GM18907 (cell line): ENCODE measurements around the gene ANKS1B.
A peak's percentile ranks its signal among the peaks of the same experiment; 100 is the strongest.

Experiments
- ATAC-seq: cut with Tn5 transposase; IDR thresholded peaks from one replicate; pipeline ENCODE4 v1.9.1; 2021; ENCODE audit warnings: mild to moderate bottlenecking, moderate library complexity; ENCODE audit not compliant: unreplicated experiment

Gene ANKS1B

DNA sequence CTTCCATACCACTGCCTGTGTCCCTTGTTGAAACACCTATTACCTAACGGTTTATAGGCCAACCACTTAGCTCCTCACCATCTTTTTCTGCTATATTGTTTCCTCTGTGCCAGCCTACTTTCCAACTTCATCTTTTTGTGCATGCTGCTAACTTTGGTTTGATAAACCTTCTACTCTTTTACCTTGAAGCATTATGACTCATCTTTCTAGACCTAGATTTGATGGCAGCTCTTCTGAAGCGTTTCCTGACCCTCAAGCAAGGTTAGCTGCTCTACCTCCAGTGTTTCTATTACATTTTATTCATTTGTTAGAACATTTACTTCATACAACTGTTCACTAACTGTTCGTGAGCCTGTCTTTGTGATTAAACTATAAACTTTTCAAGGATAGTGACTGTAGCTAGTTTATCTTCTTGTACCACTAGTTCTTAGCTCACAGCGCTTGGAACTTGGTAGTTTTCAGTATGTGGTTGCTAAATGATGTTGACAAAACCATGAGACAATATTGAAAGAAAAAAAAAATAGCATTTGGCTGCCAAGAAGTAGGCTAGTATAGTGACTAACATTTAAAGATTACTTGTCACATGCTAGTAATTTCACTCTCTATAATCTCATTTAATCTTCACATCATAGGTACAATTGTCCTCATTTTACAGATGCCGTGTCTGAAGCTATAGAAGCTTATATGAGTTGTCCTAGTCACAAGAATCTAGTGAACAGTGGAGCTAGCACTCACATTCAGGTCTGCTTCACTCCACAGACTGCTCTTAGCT, 1260.2 kb downstream of the ANKS1B start:
- no peak for ATAC-seq

DNA sequence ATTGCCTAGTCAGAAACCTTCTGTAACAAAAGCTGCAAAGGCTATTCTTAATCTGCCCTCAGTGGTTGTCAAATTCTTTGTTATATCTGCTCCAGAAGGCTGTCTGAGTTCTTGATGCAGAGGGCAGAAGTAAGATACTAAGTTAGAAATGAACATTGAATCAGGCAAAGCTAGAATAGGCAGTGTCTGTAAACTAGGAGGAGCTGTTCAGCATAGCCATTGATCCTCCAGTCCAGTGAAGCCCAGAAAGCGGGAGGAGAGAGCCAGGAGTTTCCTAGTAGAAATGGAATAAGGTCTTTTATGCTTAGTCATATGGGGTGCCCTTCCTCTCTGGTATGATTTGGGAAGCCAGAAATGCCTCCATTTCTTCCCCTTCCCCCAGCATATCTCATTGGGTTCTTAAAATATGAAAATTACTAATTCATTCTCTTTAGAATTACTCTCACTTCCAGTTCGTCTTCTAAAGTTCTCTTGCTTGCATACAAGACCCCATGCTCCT, 1263.5 kb downstream of the ANKS1B start:
- no peak for ATAC-seq

DNA sequence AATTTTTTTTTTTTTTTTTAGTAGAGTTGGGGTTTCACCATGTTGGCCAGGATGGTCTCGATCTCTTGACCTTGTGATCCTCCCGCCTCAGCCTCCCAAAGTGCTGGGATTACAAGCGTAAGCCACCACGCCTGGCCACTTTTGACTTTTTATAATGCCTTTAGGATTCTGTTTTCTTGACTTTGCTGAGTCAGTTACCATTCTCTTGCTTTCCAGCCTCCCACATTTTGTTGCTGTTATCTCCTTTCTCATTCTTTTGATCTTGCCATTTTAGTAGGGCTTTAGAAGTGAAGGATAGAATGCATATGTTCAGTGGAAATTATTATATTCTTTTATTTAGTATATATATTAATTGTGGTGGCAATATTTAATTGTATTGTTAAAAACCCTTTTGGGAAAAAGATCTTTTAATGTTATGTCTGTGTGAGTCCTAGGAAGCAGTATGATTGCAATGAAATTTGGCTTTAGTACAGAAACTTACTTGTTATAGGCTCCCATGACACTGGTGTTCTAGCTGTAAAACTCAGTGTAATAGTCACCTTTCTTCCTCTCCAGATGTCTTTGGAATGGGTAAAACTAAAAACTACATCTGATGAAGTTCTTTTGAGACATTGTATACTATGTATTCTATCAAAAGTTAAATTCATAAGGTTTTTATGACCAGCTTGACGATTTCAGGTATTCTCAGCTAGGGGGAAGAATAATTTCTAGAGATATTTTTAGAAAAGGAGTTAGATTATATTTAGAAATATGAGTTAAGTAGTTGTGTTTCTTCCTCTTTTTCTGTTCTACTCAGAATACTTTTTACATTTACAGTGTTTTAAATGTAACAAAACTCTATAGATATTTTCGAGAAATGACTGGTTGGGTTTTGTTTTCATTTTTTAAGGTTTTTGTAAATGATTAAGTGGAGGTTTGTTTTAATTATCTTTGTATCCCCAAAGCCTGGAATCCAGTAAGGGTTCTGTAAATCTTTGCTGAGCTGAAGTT, 1264.9 kb downstream of the ANKS1B start:
- peak; percentile 38 for ATAC-seq

DNA sequence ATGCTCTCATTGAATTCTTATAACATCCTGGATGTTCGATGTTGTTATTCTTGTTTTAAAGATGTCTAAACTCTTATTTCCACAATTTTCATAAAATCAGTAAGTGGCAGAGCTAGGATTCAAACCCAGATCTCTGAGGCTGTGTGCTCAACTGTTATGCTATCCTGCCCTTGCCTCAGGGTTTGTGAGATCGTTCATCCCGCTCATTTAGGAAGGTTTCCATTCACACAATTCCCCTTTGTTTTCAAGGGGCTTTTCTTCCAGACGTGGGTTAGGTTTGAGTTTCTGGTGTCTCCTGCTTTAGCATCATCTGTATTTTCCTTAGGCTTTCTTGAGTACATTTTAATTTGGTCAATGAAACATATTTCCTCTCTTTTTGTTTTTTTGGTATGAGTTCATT, 1270.3 kb downstream of the ANKS1B start:
- no peak for ATAC-seq

DNA sequence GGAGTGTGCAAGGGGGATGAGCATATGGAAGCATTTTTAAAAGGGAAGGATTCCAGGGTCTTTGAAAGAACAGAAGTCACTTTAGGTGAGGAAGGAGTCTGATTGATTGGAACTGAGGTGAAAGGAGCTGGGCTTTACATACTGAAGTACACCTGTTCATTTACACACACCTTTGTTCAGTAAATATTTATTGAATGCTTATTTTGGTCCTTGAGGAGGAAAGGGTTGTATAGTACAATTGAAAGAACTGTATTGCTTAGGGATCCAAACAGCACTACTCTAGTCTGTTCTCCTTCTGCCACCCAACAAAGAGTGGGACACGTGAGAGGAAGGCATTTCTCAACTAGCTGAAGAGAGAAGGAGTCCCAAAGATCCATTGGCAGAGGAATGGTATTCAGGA, 1275.7 kb downstream of the ANKS1B start:
- ATAC-seq: no peak

DNA sequence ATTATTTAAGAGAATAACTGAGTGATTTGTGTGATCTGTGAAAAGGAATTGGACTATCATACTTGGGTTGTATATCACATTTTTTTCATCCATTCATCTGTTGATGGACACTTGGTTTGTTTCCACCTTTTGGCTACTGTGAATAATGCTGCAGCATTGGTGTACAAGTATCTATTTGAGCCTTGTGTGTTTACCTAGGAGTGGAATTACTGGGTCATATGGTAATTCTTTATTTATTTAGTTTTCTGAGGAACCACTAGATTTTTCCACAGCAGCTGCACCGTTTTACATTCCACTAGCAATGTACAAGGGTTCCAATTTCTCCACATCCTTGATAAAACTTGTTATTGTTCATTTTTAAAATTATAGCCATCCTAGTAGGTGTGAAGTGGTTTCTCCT, 1283.6 kb downstream of the ANKS1B start:
- no peak for ATAC-seq

DNA sequence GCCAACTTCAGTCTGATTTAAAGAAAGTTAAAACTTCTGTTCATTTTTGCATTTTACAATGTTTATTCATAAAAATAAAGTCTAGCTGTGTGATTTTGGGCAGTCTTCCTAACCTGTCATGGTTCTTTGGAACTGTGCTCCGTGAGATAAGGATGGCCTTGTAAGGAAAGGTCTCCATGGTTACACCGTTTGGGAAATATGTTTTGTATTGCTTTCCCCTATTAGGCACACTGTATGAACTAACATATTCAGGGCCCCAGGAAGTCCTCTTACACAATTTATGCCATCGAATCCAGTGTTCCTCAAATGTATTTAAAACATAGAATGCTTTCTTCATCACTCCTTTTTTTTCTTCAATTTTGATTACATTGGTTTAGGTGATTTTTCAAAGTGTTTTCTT, 1285.2 kb downstream of the ANKS1B start:
- no peak for ATAC-seq

DNA sequence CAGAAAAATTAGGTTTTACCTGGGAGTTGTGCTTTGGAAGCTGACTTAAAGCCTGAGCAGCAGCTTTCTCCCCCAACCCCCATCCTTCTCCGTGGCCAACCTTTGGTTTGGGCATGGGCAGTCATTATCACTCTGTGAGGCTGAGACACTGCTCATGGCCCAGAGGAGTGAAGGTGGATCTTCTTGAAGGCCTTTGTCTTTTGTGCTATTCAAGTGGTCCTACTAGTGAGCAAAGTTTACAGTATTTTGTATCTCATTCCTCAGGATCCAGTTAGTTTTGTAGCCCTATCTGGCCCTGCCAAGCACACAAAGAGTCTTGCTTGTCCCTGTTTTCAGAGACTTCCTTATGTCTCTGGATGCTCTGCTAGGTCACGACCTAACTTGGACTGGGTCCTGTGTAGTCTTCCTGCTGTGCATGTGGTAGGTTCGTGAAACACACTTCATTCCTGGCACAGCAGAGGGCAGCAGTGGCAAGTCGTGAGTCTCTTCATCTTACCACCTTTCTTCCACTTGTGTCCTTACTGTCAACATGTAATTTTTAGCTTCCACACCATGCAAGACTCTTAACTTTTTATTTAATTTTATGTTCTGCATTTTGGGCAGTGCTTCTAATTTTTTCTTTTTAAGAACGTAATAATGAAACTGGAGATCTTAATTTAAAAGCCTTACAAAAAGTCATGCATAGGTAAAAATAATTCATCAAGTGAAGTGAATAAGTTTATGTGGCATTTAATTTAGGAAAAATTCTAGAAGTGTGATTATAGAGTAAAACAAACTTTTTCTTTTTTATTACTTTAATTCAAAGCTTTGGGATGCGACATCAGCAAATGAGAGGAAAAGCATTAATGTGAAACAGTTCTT, 1285.9 kb downstream of the ANKS1B start:
- ATAC-seq: peak; percentile 95

DNA sequence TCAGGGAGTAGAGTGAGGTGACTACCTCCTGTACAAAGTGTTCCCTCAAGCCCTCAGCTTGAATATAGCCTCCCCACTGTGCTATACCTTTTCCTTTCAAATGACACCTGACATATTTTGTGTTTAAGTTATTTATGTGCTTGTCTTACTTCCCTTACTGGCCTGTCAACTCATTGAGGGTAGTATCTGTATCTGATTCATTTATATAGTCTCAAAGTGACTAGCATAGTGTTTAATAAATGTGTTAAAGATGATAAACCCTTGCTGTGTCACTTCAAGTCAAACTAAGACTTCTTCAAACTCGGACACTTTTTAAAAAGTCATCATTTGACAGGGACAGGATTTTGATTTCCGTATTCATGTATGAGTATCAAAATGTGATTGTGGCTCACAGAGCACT, 1287.5 kb downstream of the ANKS1B start:
- no peak for ATAC-seq

DNA sequence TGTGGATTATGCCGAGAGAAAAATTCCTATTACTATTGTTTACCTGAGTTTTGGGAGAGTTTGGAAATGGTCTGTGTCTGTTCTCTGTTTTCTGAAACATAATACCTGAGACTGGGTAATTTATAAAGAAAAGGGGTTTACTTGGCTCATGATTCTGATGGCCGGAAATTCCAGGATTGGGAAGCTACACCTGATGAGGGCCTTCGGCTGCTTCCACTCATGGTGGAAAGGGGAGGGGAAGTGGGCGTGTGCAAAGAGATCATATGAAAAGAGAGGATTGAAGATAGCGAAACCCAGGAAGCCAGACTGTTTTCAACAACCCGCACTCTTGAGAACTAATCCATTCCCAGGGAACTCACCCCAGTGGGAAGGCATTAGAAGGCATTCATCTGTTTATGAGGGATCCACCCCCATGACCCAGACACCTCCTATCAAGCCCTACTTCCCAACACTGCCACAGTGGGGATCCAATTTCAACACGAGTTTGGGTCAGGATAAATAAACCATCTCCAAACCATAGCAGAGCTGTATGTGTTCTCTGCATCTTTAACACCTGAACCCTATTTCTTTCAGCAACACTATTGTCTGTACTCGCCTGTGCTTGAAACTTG, 1288.6 kb downstream of the ANKS1B start:
- no peak for ATAC-seq

DNA sequence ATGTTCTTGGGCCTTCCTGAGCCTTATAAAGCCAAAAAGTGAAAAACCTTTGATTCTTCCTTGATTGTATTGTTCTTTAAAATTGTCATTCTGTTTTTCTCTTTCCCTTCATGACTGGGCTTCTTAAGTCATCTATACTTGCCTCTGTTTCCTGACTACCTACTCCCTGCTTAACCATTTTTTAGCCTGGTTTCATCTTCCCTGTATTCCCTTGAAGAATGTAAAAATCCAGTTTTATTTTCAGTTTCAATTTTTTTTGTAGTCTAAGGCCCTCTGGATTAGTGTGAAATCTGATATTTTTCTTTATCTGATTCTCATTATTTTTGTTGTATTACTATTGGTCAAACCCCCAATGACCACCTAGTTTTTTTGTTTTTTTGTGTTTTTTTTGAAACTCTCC, 1293.4 kb downstream of the ANKS1B start:
- no peak for ATAC-seq

DNA sequence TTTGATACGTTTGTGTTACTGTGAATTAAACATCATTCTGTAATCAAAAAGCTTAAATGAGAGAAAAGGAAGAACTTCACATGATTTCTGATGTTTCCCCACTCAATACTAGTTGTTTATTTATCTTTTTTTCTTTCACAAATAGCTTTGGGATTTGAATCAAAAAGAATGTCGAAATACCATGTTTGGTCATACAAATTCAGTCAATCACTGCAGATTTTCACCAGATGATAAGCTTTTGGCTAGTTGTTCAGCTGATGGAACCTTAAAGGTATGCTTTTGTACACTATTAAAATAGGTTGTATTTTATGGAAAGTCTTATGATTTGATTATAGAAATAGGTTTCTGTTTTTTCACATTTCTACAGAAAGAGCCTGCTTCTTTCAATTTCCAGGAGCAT, 1298.1 kb downstream of the ANKS1B start:
- ATAC-seq: no peak
